Fibroblast of skin of abdomen (primary cell): ENCODE data around the gene ZNF41.

ENCODE experiments used
- DNase-seq: peaks from one replicate; pipeline ENCODE4 v3.0.0-alpha.2; 2013

Gene ZNF41

DNA sequence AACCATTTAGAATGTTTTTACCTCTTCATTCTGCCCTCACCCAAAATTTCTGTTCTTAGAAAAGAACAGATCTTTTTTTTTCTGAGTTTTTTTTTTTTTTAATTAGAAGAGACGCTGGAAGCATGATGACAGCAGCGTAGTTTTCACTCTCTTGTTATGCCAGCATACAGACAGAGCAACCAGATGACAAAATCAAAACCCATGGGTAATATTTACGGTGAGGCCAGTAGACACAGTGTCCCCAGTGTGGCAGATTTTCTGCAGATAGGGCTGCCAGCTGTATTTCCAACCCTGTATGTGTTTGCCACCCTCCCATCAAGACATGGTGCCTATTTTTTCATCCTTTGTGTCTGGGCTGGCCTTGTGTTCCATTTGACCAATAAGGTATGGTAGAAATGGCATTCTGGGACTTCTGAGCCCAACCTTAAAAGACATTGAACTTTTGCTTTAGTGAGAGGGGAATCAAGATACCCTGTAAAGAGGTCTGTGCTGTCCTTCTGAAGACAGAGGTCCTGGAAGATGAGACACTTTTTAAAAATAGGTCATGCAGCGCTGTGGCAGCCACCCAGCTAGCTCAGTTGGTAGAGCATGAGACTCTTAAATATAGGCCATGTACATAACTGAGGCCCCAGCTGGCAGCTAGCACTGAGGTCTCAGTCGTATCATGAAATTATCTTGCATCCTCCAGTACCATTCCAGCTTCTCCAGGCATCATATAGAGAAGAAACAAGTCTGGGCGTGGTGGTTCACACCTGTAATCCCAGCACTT, 6.7 kb upstream of the ZNF41 start:
- DNase-seq = no peak

DNA sequence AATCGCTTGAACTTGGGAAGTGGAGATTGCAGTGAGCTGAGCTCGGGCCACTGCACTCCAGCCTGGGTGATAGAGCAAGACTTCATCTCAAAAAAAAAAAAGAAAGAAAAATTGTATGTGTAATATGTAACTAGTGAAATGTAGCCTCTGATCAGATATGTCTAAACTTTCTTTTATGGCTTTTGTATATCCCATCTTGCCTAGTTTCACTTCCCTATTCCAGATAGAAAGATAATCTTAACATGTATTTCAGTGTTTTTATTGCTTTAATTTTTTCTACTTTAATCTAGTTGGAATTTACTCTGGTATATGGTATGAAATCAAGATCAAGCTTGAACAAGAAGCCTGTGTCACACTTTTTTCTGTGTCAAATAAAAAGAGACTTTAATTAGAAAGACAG, 1.9 kb upstream of the ZNF41 start:
- no peak for DNase-seq

DNA sequence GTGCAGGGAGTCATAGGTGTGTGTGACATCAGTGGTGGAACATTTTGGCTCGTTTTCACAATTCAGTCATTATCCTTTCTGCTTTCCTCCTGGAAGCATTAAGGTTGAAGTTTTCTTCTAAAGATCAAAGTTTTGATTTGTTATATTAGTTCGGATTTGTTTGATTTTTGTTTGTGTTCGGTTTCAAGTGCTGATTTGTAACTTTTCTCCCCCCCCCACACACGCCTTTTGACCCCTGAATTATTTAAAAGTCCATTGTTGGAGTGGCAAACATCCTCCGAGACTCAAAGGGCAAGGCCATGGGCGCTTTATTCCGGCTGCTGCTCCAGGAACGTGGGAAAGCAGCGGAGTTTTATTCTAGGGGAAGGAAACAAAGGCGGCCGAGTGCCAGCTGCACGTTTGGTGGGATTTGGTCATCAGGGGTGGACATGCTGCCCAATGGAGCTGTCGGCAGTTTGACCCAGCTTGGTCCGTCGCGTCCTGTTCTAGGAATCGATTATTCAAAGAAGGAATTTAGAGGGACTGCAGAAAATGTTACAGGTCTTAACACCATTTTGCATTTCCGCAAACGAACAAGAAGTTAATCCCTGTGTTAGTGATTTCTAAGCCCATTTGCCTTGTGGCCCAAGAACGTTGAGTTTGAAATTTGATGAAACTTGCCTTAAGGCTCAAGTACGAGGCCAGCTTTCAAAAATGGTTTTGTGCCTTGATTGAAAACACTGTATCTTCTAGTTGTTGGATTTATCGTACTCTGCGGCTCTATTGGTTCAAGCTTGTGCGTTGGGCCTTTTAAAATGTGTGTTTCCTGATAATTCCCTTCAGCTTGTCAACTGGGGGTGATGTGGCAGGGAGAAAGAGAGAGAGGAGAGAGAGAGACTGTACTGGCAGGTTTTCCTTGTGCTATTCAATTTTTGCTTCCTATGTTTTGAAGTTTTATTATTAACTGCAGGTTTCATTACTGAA, 565 bp upstream of the ZNF41 start:
- DNase-seq = peak; percentile 27

DNA sequence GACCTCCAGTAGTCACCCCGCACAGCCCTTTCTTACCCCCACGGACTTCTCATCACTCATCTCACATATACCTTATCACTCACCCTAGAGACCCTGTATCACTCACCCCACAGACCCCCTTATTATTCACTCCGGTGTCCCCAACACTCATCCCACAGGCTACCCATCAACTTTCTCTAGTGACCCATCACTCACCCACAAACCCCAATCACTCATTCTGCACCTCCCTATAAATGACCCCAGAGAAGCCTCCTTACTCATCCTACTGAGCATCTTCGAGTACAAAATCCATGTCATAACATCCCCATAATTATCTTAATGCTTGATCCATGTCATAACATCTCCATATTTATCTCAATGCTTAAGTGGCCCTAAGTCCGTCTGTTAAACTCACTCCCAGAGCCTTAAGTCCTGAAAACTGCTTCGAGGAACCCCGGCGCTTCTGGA, 934 bp downstream of the ZNF41 start:
- no peak for DNase-seq

DNA sequence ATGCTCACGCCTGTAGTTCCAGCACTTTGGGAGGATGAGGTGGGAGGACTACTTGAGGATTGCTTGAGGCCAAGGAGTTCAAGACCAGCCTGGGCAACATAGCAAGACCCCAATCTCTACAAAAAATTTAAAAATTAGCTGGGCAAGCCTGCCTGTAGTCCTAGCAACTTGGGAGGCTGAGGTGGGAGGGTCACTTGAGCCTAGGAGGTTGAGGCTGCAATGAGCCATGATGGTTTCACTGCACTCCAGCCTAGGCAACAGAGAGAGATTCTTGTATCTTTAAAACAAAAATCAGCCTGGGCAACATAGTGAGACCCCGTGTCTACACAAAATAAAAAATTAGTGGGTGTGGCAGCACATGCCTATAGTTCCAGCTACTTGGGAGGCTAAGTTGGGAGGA, 1.9 kb downstream of the ZNF41 start:
- DNase-seq = no peak

DNA sequence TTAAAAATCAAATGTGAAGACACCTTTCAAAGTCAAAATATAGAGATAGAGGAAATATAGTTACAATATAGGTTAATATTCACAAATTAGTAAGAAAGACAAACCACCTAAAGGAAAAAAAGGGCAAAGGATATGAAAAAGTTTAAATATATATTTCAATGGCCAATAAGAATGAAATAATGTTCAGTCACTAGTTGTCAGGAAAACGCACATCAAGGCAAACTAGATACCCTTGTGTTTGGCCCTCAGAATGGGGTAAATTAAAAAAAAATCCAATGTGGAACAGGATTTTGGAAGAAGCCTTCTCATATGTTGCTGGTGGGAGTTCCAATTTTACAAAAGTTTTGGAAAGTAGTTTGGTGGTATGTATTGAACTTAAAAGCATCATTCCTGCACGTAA, 2.4 kb downstream of the ZNF41 start:
- DNase-seq = no peak

DNA sequence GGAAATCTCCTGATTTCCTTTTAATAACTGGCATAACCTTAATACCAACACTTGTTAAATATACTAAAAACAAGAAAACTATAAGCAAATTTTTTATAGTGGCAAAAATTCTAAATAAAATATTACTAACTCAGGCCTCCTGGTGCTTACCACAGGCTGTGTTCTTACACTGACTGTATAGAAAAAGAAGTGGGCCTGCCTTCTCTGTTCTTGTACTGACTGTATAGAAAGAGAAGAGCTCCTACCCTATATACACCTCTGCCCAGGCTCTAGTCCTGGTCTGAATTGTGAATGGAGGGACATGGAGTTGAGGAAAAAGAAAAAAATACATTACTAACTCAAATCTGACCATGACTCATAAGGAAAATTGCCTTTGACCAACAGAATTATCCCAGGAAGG, 7.5 kb downstream of the ZNF41 start:
- DNase-seq = no peak

DNA sequence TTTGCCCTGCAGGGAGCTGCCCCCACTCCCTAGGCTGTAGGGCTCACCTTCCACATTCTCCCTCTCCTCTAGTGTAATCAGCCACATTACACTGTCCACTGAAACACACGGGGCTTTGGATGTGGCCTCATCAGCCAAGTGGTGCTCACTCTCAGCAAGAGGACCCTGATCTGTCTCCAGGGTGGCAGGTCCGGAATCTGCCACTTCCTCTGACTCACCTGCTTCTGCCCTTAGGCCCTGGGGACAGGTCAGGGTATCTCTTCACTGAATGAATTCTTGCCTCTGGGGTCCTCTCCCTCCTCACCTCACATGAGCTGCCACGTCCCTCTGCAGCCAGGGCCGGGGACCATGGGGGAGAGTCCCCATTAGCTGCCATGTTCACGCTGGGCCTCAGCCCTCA, 15.9 kb downstream of the ZNF41 start:
- DNase-seq = no peak

DNA sequence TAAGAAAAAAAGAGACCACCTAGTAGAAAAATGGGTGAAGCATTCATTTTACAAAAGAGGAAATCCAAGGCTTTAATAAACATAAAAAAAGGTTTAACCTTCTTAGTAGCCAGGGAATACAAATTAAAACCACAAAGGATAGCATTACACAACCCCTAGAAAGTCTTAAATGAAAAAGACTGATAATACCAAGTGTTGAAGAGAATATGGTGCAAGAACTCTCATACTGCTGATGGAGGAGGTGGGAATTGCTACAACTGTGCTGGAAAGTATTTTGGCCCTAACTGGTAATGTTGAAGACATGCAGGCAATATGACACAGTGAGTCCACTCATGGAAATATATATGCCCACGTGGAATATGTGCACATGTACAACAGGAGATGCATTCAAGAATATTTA, 22.5 kb downstream of the ZNF41 start:
- no peak for DNase-seq

DNA sequence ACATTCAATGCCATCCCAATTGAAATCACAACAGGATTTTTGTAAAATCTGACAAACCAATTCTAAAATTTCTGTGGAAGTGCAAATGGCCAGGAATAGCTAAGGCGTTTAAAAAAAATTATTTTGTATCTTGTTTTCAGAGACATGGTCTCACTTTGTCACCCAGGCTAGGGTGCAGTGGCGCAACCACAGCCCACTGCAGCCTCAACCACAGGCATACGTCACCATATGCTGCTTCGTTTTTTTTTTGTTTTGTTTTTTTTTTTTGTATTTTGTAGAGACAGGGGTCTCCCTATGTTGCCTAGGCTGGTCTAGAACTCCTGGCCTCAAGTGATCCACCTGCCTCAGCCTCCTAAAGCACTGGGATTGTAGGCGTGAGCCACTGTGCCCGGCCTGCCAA, 24.5 kb downstream of the ZNF41 start:
- no peak for DNase-seq

DNA sequence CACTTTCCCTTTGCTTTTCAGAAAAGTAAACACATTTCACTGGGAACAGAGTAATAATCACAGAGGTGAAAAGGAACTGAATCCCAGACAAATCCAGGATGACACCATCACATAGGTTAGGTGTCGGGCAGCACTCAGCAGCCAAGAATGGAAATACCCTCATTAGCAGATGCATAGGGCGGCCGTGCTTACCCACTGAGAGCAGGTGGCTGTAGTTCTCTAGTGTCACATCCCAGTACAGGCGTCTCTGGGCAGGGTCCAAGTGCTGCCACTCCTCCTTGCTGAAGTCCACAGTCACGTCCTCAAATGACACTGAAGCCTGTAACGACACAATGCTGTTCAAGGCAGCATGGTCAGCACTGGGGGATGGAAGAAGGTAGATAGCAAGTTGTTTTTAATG, 26.9 kb downstream of the ZNF41 start:
- no peak for DNase-seq

DNA sequence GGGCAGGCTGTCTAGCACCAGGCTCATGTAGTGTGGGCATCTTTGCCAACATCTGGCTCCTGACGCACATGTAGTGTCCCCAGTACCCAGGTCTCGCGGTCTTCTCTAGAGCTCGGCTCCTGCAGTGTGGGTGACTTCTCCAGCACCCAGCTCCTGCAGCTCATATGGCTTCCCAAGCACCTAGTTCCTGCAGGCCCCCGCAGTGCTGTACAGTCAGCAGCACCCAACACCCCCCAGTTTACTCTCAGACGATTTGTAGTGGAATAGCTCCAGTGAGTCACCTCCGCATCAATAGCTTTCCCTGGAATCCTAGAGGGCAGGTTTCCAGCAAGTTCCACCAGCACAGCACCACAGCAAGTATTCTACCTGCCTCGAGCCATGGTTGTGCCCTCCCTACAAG, 30.9 kb downstream of the ZNF41 start:
- no peak for DNase-seq

DNA sequence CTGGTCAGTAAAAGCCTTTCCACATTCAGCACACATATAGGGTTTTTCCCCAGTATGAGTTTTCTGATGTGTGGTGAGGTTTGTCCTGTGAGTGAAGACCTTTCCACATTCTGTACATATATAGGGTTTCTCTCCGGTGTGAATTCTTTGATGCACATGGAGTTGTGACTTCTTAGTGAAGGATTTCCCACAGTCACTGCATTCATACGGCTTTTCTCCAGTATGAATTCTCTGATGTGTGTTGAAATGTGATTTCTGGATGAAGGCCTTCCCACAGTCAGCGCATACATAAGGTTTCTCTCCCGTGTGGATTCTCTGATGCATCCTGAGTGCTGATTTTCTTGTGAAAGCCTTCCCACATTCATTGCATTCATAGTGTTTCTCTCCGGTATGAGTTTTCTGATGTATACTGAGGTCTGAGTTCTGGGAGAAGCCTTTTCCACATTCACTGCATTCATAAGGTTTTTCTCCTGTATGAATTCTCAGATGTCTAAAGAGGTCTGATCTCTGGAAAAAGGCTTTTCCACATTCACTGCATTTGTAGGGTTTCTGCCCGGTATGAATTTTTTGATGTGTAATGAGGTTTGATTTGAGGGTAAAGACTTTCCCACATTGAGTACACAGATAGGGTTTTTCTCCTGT, 34.7 kb downstream of the ZNF41 start:
- DNase-seq = no peak

DNA sequence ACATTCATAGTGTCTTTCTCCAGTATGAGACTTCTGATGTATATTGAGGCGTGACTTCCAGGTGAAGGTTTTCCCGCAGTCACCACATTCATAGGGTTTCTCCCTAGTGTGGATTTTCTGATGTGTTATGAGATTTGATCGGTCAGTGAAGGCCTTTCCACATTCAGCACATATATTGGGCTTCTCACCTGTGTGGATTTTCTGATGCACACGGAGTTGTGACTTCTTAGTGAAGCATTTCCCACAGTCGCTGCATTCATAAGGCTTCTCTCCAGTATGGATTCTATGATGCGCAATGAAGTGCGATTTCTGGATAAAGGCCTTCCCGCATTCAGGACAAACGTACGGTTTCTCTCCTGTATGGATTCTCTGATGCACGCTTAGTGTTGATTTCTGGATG, 35.4 kb downstream of the ZNF41 start:
- DNase-seq = no peak

DNA sequence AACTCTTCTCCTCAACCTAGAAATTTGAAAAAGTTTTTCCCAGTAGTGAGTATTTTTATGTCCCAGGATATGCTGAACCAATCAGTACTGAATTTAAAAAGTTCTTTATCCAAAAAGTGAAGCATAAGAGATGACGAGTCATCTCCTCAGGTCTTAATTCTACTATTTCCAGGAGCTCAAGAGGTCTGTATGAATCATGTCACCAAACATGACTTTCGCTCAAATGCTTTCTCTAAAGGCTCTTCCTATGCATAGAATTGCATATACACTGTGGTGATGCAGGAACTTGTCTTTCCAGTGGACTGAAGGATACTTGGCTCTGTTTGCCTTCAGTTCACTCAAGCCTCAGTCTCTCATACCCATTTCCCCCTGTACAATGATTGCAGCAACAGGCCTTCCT, 36.1 kb downstream of the ZNF41 start:
- no peak for DNase-seq

DNA sequence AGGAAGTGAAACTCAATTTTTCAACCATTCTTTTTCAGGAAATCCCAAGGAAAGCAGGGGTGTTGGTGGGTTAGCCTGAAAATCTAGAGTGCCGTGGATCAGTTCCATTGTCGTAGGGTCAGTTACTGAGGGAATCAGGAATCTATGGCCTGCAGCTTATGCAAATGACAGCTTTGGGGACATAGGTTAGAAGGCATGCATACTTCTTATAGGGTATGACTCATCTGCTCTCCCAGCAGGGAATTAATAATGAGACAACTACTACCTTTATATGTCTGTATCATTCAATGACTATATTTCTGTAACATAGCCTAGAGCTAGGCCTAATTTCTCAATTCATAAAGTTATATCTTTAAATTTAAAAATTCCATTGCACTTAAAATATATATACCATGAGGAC, 36.6 kb downstream of the ZNF41 start:
- DNase-seq = no peak

DNA sequence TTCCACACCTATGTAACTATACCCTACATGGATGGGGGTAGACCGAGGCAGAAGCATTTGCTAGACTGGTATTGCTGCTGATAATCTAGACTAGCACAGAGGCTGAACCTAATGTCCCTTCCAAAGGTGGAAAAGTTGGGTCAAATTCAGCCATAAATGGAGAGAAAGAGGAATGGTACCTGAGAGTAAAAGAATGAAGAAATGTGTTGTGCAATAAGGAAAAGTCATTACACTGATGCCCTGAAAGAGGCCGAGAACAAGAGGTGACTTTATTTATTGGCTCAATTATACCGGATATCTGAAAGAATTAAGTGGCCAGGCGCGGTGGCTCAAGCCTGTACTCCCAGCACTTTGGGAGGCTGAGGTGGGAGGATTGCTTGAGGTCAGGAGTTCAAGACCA, 52.1 kb downstream of the ZNF41 start:
- no peak for DNase-seq

DNA sequence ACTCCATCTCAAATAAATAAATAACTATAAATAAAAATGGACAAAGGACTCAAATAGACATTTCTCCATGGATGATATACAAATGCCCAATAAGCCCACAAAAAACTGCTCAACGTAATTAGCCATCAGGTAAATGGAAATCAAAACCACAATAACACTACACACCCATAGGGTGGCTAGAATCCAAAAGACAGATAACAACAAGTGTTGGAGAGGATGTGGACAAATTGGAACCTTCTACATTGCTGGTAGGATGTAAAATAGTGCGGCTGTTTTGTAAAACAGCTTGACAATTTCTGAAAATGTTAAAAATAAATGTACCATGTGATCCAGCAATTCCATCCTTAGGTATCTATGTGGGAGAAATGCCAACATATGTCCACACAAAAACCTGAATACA, 60.6 kb downstream of the ZNF41 start:
- DNase-seq = no peak

DNA sequence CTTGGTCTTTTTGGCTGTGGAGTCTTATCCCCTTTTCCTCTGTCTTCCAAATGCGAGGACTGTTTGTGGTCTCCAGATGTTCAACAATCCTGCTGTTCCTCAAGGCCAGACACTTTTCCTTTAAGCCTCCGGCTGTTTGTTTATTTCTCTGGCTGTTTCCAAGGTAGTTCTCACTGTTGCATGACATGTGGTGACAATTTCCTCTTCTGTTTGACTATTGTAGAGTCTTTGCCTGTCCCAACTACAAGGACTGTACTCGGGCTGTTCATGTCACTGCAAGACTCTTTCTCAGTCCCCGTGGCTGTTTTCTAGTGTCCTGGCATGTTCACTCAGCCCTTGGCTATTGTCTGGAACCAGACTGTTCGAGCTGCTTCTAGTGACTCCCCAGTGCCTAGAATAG, 62.1 kb downstream of the ZNF41 start:
- no peak for DNase-seq

DNA sequence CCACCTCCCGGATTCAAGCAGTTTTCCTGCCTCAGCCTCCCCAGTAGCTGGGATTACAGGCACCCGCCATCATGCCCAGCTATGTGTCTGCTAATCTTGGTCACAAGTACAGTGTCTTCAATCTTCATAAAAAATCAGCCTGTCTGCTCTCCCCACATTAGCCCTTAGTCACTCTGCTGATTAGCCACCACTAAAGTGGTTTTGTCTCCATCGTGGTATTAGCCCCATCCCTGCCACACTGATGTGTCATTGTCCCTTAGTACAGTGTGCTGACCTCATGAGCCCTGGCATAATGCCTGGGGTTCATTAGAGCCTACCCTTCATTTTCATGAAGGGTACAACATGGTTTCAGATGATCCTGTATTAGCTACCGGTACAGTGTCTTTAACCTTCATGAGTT, 62.8 kb downstream of the ZNF41 start:
- no peak for DNase-seq

DNA sequence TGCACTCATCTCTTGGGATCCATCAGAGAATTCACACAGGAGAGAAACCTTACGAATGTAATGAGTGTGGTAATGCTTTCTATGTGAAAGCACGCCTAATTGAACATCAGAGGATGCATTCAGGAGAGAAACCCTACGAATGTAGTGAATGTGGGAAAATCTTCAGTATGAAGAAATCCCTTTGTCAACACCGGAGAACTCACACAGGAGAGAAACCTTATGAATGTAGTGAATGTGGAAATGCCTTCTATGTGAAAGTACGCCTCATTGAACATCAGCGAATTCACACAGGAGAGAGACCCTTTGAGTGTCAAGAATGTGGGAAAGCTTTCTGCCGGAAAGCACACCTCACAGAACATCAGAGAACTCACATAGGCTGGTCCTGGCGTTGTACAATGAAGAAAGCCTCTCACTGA, 69.8 kb downstream of the ZNF41 start:
- no peak for DNase-seq
